ENCODE results near the gene FCRL3. TPM values are rescaled to one million over a fixed set of nuclear protein-coding genes. Genes with fewer than 3 reads are reported as not detected.

The FCRL3 gene
- total RNA-seq, 2 donors from 2014 or later = 0.16 to 0.49 TPM

DNA sequence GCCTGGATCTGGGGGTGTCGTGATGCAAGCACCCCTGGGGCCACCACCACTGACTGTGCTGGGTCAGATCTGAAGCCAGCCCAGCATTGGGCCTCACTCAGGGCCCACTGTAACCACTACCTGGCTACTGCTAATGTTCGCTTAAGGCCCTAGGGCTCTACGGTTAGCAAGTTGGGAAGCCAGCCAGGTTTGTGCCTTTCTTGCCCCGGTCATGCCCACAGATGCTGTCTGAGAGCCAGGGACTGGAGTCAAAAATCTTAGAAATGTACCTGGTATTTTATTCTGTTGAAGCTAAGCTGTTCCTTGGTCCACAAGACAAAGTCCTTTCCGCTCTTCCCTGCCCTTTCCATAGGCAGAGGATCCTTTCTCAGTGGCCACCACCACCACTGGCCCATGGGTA lies 15.2 kb upstream of the FCRL3 start:
- Histone ChIP-seq H3K9me3 (no peaks in the 10 kb centered on the region), H3K27ac (no peak overlapping the region), H3K4me3 (no peak overlapping the region), H3K36me3 (no peaks in the 10 kb centered on the region), H3K9ac (ENCODE audit: low read depth in 2 of 2, low read length in 2 of 2) (no peak overlapping the region), H3K4me1 (no peaks in the 10 kb centered on the region), H3K27me3 (no peaks in the 10 kb centered on the region)
- no peak for DNase-seq
- no peak for TF ChIP-seq CTCF (IDR thresholded peaks at IDR 0.05)
- intact Hi-C loops (cut with DNase I) = no loop called here

DNA sequence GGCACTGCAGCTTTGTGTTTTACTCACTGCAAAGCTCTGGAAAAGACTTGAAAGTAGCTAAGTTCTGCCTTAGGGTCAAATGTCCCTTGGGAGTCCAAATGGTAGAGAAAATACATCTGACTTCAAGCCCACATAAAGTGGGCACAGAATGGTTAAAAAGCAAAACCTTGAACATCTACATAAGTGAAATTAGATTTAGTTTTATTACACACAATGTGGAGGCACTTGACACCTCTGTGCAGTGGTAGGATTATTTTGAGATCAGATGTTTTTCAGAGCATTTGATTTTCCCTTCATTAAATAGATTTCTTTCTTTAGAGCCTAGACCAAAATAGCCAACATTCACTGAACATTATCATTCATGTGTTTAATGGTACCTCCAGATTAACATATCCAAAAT lies 11.2 kb upstream of the FCRL3 start:
- no peak for TF ChIP-seq CTCF (IDR thresholded peaks at IDR 0.05)
- Histone ChIP-seq H3K4me3 (no peak overlapping the region), H3K27me3 (no peaks in the 10 kb centered on the region), H3K27ac (no peak overlapping the region), H3K36me3 (no peaks in the 10 kb centered on the region), H3K4me1 (no peaks in the 10 kb centered on the region), H3K9me3 (no peaks in the 10 kb centered on the region), H3K9ac (ENCODE audit: low read depth in 2 of 2, low read length in 2 of 2) (no peak overlapping the region)
- intact Hi-C loops (cut with DNase I) = no loop called here
- DNase-seq = no peak

GRCh38 chr1:157704878-157705277 lies 4.3 kb upstream of the FCRL3 start:
- no peak for DNase-seq
- H3K4me3 ChIP-seq = no peak overlapping the region
- H3K4me1 ChIP-seq = no peaks in the 10 kb centered on the region
- TF ChIP-seq CTCF (IDR thresholded peaks at IDR 0.05) = no peak
- H3K27me3 ChIP-seq = no peaks in the 10 kb centered on the region
- intact Hi-C loops (cut with DNase I) = no loop called here
- H3K27ac ChIP-seq = no peak overlapping the region
- H3K36me3 ChIP-seq = no peaks in the 10 kb centered on the region
- H3K9ac ChIP-seq (ENCODE audit: low read depth in 2 of 2, low read length in 2 of 2) = no peak overlapping the region
- no peaks in the 10 kb centered on the region for H3K9me3 ChIP-seq

DNA sequence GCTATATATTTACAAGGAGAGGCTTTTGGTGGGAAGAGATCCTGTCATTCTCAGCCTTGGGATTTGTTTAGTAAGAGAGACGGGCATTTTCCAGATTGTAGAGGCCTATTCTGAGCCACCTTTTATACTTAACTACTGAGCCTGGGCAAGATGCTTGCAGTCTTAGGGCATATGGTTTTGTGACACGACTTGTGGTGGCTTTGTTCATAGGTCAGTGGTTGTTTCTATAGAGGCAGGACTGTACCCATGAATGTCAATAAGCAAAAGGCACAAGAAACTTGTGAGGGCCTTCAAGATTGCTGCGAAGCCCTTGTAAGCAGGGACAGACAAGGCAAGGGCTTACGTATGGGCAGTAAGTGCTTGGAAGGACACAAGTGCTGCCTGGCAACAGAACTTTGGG lies 3.4 kb upstream of the FCRL3 start:
- Histone ChIP-seq H3K9ac (ENCODE audit: low read depth in 2 of 2, low read length in 2 of 2) (no peak overlapping the region), H3K4me1 (no peaks in the 10 kb centered on the region), H3K4me3 (no peak overlapping the region), H3K9me3 (no peaks in the 10 kb centered on the region), H3K27ac (no peak overlapping the region), H3K27me3 (no peaks in the 10 kb centered on the region), H3K36me3 (no peaks in the 10 kb centered on the region)
- no peak for DNase-seq
- no peak for TF ChIP-seq CTCF (IDR thresholded peaks at IDR 0.05)
- intact Hi-C loops (cut with DNase I) = no loop called here

DNA sequence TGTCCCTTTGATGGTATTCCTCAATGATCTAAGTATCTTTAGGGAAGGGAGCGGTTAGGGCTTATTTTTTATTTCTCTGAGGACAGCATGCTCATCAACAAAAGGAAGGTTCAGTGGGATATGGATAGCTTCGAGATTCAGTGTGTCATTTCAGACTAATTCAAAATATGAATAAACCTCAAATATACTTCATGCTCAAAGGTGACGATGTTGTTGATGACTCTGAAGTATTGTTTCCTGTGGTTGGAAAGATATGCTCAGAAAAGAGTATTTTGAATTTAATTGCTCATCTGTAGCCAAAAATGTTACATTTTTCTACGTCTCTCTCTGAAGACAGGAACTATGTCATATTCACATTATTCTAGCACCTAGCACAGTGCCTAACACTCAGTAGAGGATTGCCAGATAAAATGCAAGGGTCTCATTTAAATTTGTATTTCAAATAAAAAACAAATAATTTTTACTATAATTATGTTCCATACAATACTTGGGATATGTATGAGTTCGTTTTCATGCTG lies 1.8 kb upstream of the FCRL3 start:
- intact Hi-C loops (cut with DNase I) = no loop called here
- no peak for TF ChIP-seq CTCF (IDR thresholded peaks at IDR 0.05)
- H3K9ac ChIP-seq (ENCODE audit: low read depth in 2 of 2, low read length in 2 of 2) = no peak overlapping the region
- H3K9me3 ChIP-seq = no peaks in the 10 kb centered on the region
- no peaks in the 10 kb centered on the region for H3K36me3 ChIP-seq
- H3K4me1 ChIP-seq = no peaks in the 10 kb centered on the region
- no peak overlapping the region for H3K4me3 ChIP-seq
- no peak overlapping the region for H3K27ac ChIP-seq
- DNase-seq = no peak
- no peaks in the 10 kb centered on the region for H3K27me3 ChIP-seq

GRCh38 chr1:157700305-157700704 lies 264 bp downstream of the FCRL3 start:
- Histone ChIP-seq H3K4me3 (no peak overlapping the region), H3K36me3 (no peaks in the 10 kb centered on the region), H3K9me3 (no peaks in the 10 kb centered on the region), H3K9ac (ENCODE audit: low read depth in 2 of 2, low read length in 2 of 2) (no peak overlapping the region), H3K4me1 (no peaks in the 10 kb centered on the region), H3K27me3 (no peaks in the 10 kb centered on the region), H3K27ac (no peak overlapping the region)
- no peak for TF ChIP-seq CTCF (IDR thresholded peaks at IDR 0.05)
- intact Hi-C loops (cut with DNase I) = no loop called here
- no peak for DNase-seq
